NB4 (cell line): Measurements from ENCODE around the gene GPR153.

Source experiments
- MYC ChIP-seq: IDR thresholded peaks from 2 replicates; pipeline ENCODE4 v1.6.1; 2011; ENCODE audit warnings: low read depth, low read length
- POLR2A ChIP-seq: IDR thresholded peaks from 2 replicates; pipeline ENCODE4 v1.6.1; 2011; ENCODE audit warnings: mild to moderate bottlenecking; ENCODE audit not compliant: insufficient read length; ENCODE audit errors: extremely low read depth
- TF ChIP-seq, protein P1 (sequence below): IDR thresholded peaks from one replicate; pipeline ENCODE4 v1.5.1; 2012; ENCODE audit warnings: low read depth, low read length
- TF ChIP-seq, protein P2 (sequence below): IDR thresholded peaks from 2 replicates; pipeline ENCODE4 v1.6.1; 2011; ENCODE audit warnings: low read depth, low read length

DNA sequence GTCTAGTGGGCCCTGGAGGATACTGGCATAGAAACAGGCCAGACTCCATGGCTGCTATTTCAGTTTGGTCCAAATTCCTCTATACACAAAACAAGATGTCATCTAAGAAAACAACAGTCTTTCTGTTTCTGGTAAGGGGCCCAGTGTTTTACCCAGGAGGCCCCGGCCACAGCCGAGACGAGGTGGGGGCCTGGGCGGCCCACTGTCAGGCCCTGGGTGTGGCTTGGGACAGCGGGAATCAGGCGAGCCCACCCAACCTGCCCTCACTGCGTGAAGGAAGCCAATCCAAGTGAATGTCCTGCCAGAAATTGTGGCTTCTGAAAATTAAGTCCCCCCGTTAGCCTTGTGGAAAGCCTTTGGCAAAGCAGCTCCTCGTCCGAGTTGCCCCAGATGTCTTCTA, 31.2 kb upstream of the GPR153 start:
- TF ChIP-seq, protein P1, sequence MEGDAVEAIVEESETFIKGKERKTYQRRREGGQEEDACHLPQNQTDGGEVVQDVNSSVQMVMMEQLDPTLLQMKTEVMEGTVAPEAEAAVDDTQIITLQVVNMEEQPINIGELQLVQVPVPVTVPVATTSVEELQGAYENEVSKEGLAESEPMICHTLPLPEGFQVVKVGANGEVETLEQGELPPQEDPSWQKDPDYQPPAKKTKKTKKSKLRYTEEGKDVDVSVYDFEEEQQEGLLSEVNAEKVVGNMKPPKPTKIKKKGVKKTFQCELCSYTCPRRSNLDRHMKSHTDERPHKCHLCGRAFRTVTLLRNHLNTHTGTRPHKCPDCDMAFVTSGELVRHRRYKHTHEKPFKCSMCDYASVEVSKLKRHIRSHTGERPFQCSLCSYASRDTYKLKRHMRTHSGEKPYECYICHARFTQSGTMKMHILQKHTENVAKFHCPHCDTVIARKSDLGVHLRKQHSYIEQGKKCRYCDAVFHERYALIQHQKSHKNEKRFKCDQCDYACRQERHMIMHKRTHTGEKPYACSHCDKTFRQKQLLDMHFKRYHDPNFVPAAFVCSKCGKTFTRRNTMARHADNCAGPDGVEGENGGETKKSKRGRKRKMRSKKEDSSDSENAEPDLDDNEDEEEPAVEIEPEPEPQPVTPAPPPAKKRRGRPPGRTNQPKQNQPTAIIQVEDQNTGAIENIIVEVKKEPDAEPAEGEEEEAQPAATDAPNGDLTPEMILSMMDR, result no peak
- no peak for TF ChIP-seq POLR2A
- TF ChIP-seq, protein P2, sequence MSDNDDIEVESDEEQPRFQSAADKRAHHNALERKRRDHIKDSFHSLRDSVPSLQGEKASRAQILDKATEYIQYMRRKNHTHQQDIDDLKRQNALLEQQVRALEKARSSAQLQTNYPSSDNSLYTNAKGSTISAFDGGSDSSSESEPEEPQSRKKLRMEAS, result no peak
- TF ChIP-seq MYC, result no peak
